SK-N-SH (cell line): ENCODE results near the gene SLC2A2. TPM values are rescaled to one million over a fixed set of nuclear protein-coding genes. Genes with fewer than 3 reads are reported as not detected.

Source experiments
- CTCF ChIA-PET: fragments of 300-600, 350-600 bp; formaldehyde crosslinking; extraction: SDS; loops from one replicate; lab custom pipeline; 2021; lab: Yijun Ruan, JAX
- POLR2A ChIA-PET: fragments of 350-600 bp; sonication (Branson Sonifier 250); formaldehyde crosslinking; extraction: SDS; loops from one replicate; lab custom pipeline; 2020; ENCODE audit warnings: antibody characterized with exemption, inconsistent platforms; lab: Yijun Ruan, JAX
- DNase-seq: peaks from one replicate; pipeline ENCODE4 v3.0.0; 2012
- H2AFZ ChIP-seq: fragments of 200-600 bp; sonication (generic); 2 replicates; pipeline ENCODE4 v1.8.1; 2016; ENCODE audit warnings: antibody characterized with exemption, mild to moderate bottlenecking, low read depth
- H3F3A ChIP-seq: fragments of 200-600 bp; sonication (generic); replicated peaks from 2 replicates; pipeline ENCODE3; 2016; ENCODE audit warnings: antibody characterized with exemption, mild to moderate bottlenecking; ENCODE audit not compliant: insufficient read depth
- H3K27ac ChIP-seq, 2 experiments: fragments of 200-500 bp in 1 of 2; fragments of 200-600 bp in 1 of 2; sonication (Bioruptor generic) in 1 of 2; sonication (generic), shearing (Covaris generic) in 1 of 2; 2 replicates each; pipeline versions ENCODE4 v1.5.1 to v1.6.1; 2014 to 2016; ENCODE audit warnings: low read depth in 2 of 2, inconsistent platforms in 1 of 2, low read length in 1 of 2, mild to moderate bottlenecking in 1 of 2, mixed read lengths in 1 of 2
- H3K27me3 ChIP-seq: fragments of 200-600 bp; sonication (generic), shearing (Covaris generic); 2 replicates; pipeline ENCODE4 v1.6.1; 2016; ENCODE audit warnings: mixed run types; ENCODE audit not compliant: insufficient read depth
- H3K36me3 ChIP-seq, 2 experiments: fragments of 200-500 bp in 1 of 2; fragments of 200-600 bp in 1 of 2; sonication (Bioruptor generic) in 1 of 2; sonication (generic) in 1 of 2; replicated peaks in 1 of 2; 2 replicates each; pipeline versions ENCODE3 to v1.5.1; 2014 to 2016; ENCODE audit warnings: low read length in 1 of 2, mild to moderate bottlenecking in 1 of 2; ENCODE audit not compliant: insufficient read depth in 2 of 2, control insufficient read depth in 1 of 2
- H3K4me1 ChIP-seq, 2 experiments: fragments of 200-500 bp in 1 of 2; fragments of 200-600 bp in 1 of 2; sonication (Bioruptor generic) in 1 of 2; sonication (generic), shearing (Covaris generic) in 1 of 2; 2 replicates each; pipeline versions ENCODE4 v1.5.1 to v1.6.1; 2014 to 2016; ENCODE audit warnings: low read depth in 1 of 2, low read length in 1 of 2, mixed run types in 1 of 2; ENCODE audit not compliant: insufficient read depth in 2 of 2, control insufficient read depth in 1 of 2
- H3K4me2 ChIP-seq: fragments of 200-600 bp; sonication (generic), shearing (Covaris generic); 2 replicates; pipeline ENCODE4 v1.6.1; 2017; ENCODE audit warnings: mixed run types
- H3K4me3 ChIP-seq, 2 experiments: fragments of 200-500 bp in 1 of 2; fragments of 200-600 bp in 1 of 2; sonication (Bioruptor generic) in 1 of 2; sonication (generic), shearing (Covaris generic) in 1 of 2; 2 replicates each; pipeline versions ENCODE4 v1.5.1 to v1.8.1; 2014 to 2016; ENCODE audit warnings: low read depth in 2 of 2, inconsistent platforms in 1 of 2, low read length in 1 of 2, mild to moderate bottlenecking in 1 of 2, mixed read lengths in 1 of 2, moderate library complexity in 1 of 2
- H3K79me2 ChIP-seq: fragments of 200-600 bp; sonication (generic); 2 replicates; pipeline ENCODE4 v1.8.1; 2017; ENCODE audit warnings: mild to moderate bottlenecking; ENCODE audit not compliant: insufficient read depth
- H3K9ac ChIP-seq: fragments of 200-600 bp; sonication (generic); 2 replicates; pipeline ENCODE4 v1.6.1; 2017; ENCODE audit warnings: mixed run types
- H3K9me2 ChIP-seq: fragments of 200-600 bp; sonication (generic); 2 replicates; pipeline ENCODE4 v1.6.1; 2017; ENCODE audit warnings: mixed run types
- H3K9me3 ChIP-seq: fragments of 200-600 bp; sonication (generic); 2 replicates; pipeline ENCODE4 v1.6.1; 2017; ENCODE audit warnings: mixed run types, mild to moderate bottlenecking, moderate library complexity
- H4K20me1 ChIP-seq: fragments of 200-600 bp; sonication (generic); 2 replicates; pipeline ENCODE4 v1.6.1; 2017; ENCODE audit warnings: mild to moderate bottlenecking, mixed run types; ENCODE audit not compliant: insufficient read depth
- CHD2 ChIP-seq: fragments of 150-350 bp; IDR thresholded peaks from 2 replicates; pipeline ENCODE4 v1.6.1; 2018; ENCODE audit warnings: low read length; ENCODE audit not compliant: partially characterized antibody
- CTCF ChIP-seq: fragments of 200-600 bp; sonication (generic); IDR thresholded peaks from 2 replicates; pipeline ENCODE4 v1.6.1; 2017; ENCODE audit warnings: antibody characterized with exemption, mild to moderate bottlenecking, moderate library complexity
- ELF1 ChIP-seq: IDR thresholded peaks from 2 replicates; pipeline ENCODE4 v1.4.0; 2012
- EZH2phosphoT487 ChIP-seq: fragments of 200-600 bp; sonication (generic); IDR thresholded peaks from 2 replicates; pipeline ENCODE4 v1.6.1; 2017; ENCODE audit warnings: low read depth, mixed run types, mild to moderate bottlenecking, antibody characterized with exemption, moderate library complexity, borderline replicate concordance
- FOXM1 ChIP-seq: IDR thresholded peaks from 2 replicates; pipeline ENCODE4 v1.4.0; 2012; ENCODE audit warnings: low read depth, mild to moderate bottlenecking
- GATA2 ChIP-seq: sonication (generic); formaldehyde crosslinking; IDR thresholded peaks from 2 replicates; pipeline ENCODE4 v1.5.0; 2020; ENCODE audit warnings: mild to moderate bottlenecking, missing genetic modification reagents
- IRF3 ChIP-seq: fragments of 150-350 bp; IDR thresholded peaks from 2 replicates; pipeline ENCODE4 v1.6.1; 2016; ENCODE audit warnings: mild to moderate bottlenecking, low read depth, low read length
- MAX ChIP-seq: IDR thresholded peaks from 2 replicates; pipeline ENCODE4 v1.4.0; 2012; ENCODE audit warnings: low read depth
- MEF2A ChIP-seq: IDR thresholded peaks from 2 replicates; pipeline ENCODE4 v1.4.0; 2012; ENCODE audit warnings: low read depth, borderline replicate concordance
- NFIC ChIP-seq: IDR thresholded peaks from 2 replicates; pipeline ENCODE4 v1.4.0; 2012; ENCODE audit warnings: borderline replicate concordance
- REST ChIP-seq: IDR thresholded peaks from 2 replicates; pipeline ENCODE4 v1.6.1; 2012; ENCODE audit warnings: mild to moderate bottlenecking, low read depth, low read length, moderate library complexity
- RFX5 ChIP-seq: IDR thresholded peaks from 2 replicates; pipeline ENCODE4 v1.6.1; 2012; ENCODE audit warnings: mild to moderate bottlenecking, improper control_type of control experiment, low read length
- SIN3A ChIP-seq: IDR thresholded peaks from 2 replicates; pipeline ENCODE4 v1.6.1; 2012; ENCODE audit warnings: low read depth, mild to moderate bottlenecking, low read length, moderate library complexity, borderline replicate concordance
- SMC3 ChIP-seq: IDR thresholded peaks from 2 replicates; pipeline ENCODE4 v1.6.1; 2012; ENCODE audit warnings: low read depth, low read length, improper control_type of control experiment
- TEAD4 ChIP-seq: IDR thresholded peaks from 2 replicates; pipeline ENCODE4 v1.4.0; 2012; ENCODE audit warnings: mild to moderate bottlenecking, borderline replicate concordance; ENCODE audit not compliant: insufficient read depth
- USF2 ChIP-seq: fragments of 150-350 bp; IDR thresholded peaks from 2 replicates; pipeline ENCODE4 v1.6.1; 2017; ENCODE audit warnings: antibody characterized with exemption, low read length, low read depth, borderline replicate concordance
- YY1 ChIP-seq: IDR thresholded peaks from 2 replicates; pipeline ENCODE4 v1.4.0; 2012; ENCODE audit warnings: low read depth, mild to moderate bottlenecking
- WGBS: methylation state at CpG from one replicate; pipeline ENCODE4 v1.1.6; 2017; ENCODE audit warnings: low lambda C conversion rate; 5-methylcytosine and 5-hydroxymethylcytosine counted together
- polyA plus RNA-seq, 3 experiments: library from polyadenylated mRNA; depleted of rRNA; stranded (reverse); fragments of >200 nt; gene quantifications; 2 replicates each; pipeline ENCODE4 v1.2.3, GENCODE V29; 2012

Gene SLC2A2
- polyA plus RNA-seq, 1 of the 3 experiments (the other 2 are of a cell fraction): 0.59 TPM

- WGBS: 0% methylated on average over 1 of the region's 1 CpG
- no peaks in the 10 kb centered on the region for H3K27me3 ChIP-seq
- no peaks in the 10 kb centered on the region for H3K36me3 ChIP-seq
- no peaks in the 10 kb centered on the region for H3K9me2 ChIP-seq
- H4K20me1 ChIP-seq: no peaks in the 10 kb centered on the region
- TF ChIP-seq MEF2A: no peak
- TF ChIP-seq EZH2phosphoT487: no peak
- no peak for TF ChIP-seq CTCF
- TF ChIP-seq ELF1: no peak
- H3F3A ChIP-seq: no peaks in the 10 kb centered on the region
- DNase-seq: no peak
- H3K4me3 ChIP-seq: no peak overlapping the region
- H3K79me2 ChIP-seq: no peaks in the 10 kb centered on the region
- POLR2A ChIA-PET: no interaction called here
- no peak overlapping the region for H3K27ac ChIP-seq
- H3K4me1 ChIP-seq: no peaks in the 10 kb centered on the region
- H3K9ac ChIP-seq: no peak overlapping the region
- H3K9me3 ChIP-seq: no peaks in the 10 kb centered on the region
- no peak overlapping the region for H3K4me2 ChIP-seq
- no peak overlapping the region for H2AFZ ChIP-seq
- CTCF ChIA-PET: interaction anchor here (1.9 kb wide), 1 partner anchor 522 kb away, joined by 5 read pairs; no protein-coding TSS in a partner anchor
Observed at GRCh38 chr3:171044384-171044783, 17.9 kb upstream of the SLC2A2 start.

- POLR2A ChIA-PET: no interaction called here
- H3K27me3 ChIP-seq: no peaks in the 10 kb centered on the region
- H3K9me2 ChIP-seq: no peaks in the 10 kb centered on the region
- H3K9ac ChIP-seq: no peak overlapping the region
- no peaks in the 10 kb centered on the region for H3K4me1 ChIP-seq
- no peaks in the 10 kb centered on the region for H4K20me1 ChIP-seq
- no peak overlapping the region for H3K4me2 ChIP-seq
- no peaks in the 10 kb centered on the region for H3F3A ChIP-seq
- no peak overlapping the region for H2AFZ ChIP-seq
- no peak for DNase-seq
- 84% methylated on average over 1 of the region's 1 CpG for WGBS
- TF ChIP-seq TEAD4 (no peak), EZH2phosphoT487 (no peak), YY1 (no peak), IRF3 (no peak), REST (no peak), NFIC (no peak), USF2 (no peak), FOXM1 (no peak), MAX (no peak), RFX5 (no peak), CHD2 (no peak), GATA2 (CRISPR knock-in tag) (no peak), SMC3 (no peak), SIN3A (no peak)
- no peak overlapping the region for H3K27ac ChIP-seq
- CTCF ChIA-PET: no interaction called here
- H3K36me3 ChIP-seq: no peaks in the 10 kb centered on the region
- H3K4me3 ChIP-seq: no peak overlapping the region
- no peaks in the 10 kb centered on the region for H3K79me2 ChIP-seq
- no peaks in the 10 kb centered on the region for H3K9me3 ChIP-seq
Observed at GRCh38 chr3:171039674-171040073, 13.2 kb upstream of the SLC2A2 start.
